GM18499 (cell line): Measurements from ENCODE around the gene NUBP1.

Source experiments
- ATAC-seq: cut with Tn5 transposase; IDR thresholded peaks from one replicate; pipeline ENCODE4 v1.9.1; 2021; ENCODE audit warnings: moderate number of reproducible peaks; ENCODE audit not compliant: insufficient read depth, unreplicated experiment

The NUBP1 gene

GRCh38 chr16:10791048-10791447 is 47.4 kb downstream of the NUBP1 start:
- no peak for ATAC-seq

- ATAC-seq: no peak
Measured at GRCh38 chr16:10799736-10800135, 56.1 kb downstream of the NUBP1 start.

- ATAC-seq: no peak
Measured at GRCh38 chr16:10805334-10805733, 61.7 kb downstream of the NUBP1 start.

- no peak for ATAC-seq
Measured at GRCh38 chr16:10806698-10807097, 63.1 kb downstream of the NUBP1 start.

- ATAC-seq: no peak
Measured at GRCh38 chr16:10808218-10808617, 64.6 kb downstream of the NUBP1 start.

- no peak for ATAC-seq
Measured at GRCh38 chr16:10808850-10809249, 65.2 kb downstream of the NUBP1 start.

GRCh38 chr16:10809706-10810105 is 66.1 kb downstream of the NUBP1 start:
- ATAC-seq: no peak

- ATAC-seq: no peak
Measured at GRCh38 chr16:10812312-10813098, 68.9 kb downstream of the NUBP1 start.

- no peak for ATAC-seq
Measured at GRCh38 chr16:10813099-10813455, 69.4 kb downstream of the NUBP1 start.

GRCh38 chr16:10817514-10817913 is 73.9 kb downstream of the NUBP1 start:
- ATAC-seq: no peak

GRCh38 chr16:10817963-10818941 is 74.6 kb downstream of the NUBP1 start, which contains the start of gene TVP23A:
Gene TVP23A (minus strand): TSS chr16:10818794. CDS start chr16:10818493, 301 bp downstream.
- ATAC-seq: no peak
